SK-N-DZ (cell line): Measurements from ENCODE around the gene HDAC4.

ENCODE experiments used
- DNase-seq: peaks from one replicate; pipeline ENCODE4 v3.0.0-alpha.2; 2015; ENCODE audit warnings: low spot score

HDAC4 gene

GRCh38 chr2:239429473-239430350 is 28.9 kb upstream of the HDAC4 start:
- DNase-seq: no peak

GRCh38 chr2:239425631-239426030 is 24.8 kb upstream of the HDAC4 start:
- no peak for DNase-seq

GRCh38 chr2:239424337-239425045 is 23.7 kb upstream of the HDAC4 start:
- no peak for DNase-seq

- DNase-seq: no peak
These were observed 22.7 kb upstream of the HDAC4 start for GRCh38 chr2:239423551-239423950.

- DNase-seq: no peak
These were observed 21.0 kb upstream of the HDAC4 start for GRCh38 chr2:239421851-239422250.

- no peak for DNase-seq
These were observed 19.3 kb upstream of the HDAC4 start for GRCh38 chr2:239420082-239420481.

GRCh38 chr2:239418918-239419317 is 18.1 kb upstream of the HDAC4 start:
- no peak for DNase-seq

- DNase-seq: no peak
These were observed 12.2 kb upstream of the HDAC4 start for GRCh38 chr2:239412905-239413603.

GRCh38 chr2:239411549-239412319 is 10.9 kb upstream of the HDAC4 start:
- no peak for DNase-seq

GRCh38 chr2:239411117-239411516 is 10.3 kb upstream of the HDAC4 start:
- DNase-seq: no peak

- DNase-seq: no peak
These were observed 9.2 kb upstream of the HDAC4 start for GRCh38 chr2:239409976-239410375.

- no peak for DNase-seq
These were observed 6.3 kb upstream of the HDAC4 start for GRCh38 chr2:239407112-239407511.

- DNase-seq: no peak
These were observed 5.6 kb upstream of the HDAC4 start for GRCh38 chr2:239406316-239406995.

GRCh38 chr2:239405071-239405470 is 4.3 kb upstream of the HDAC4 start:
- DNase-seq: no peak

GRCh38 chr2:239402666-239403065 is 1.8 kb upstream of the HDAC4 start:
- no peak for DNase-seq

GRCh38 chr2:239401881-239402233 is 1.0 kb upstream of the HDAC4 start:
- no peak for DNase-seq

GRCh38 chr2:239401067-239401880 is 454 bp upstream of the HDAC4 start:
- DNase-seq: peak; percentile 98

- DNase-seq: no peak
These were observed 762 bp downstream of the HDAC4 start for GRCh38 chr2:239399921-239400595.

GRCh38 chr2:239399433-239399920 is 1.3 kb downstream of the HDAC4 start:
- DNase-seq: peak; percentile 32
